Testis (tissue), 2 donors: ENCODE results near the gene NOX4.

Experiments used
- CTCF ChIP-seq, 3 experiments: fragments of 450-650 bp in 2 of 3; fragments of 200-600 bp in 1 of 3; sonication (generic) in 1 of 3; IDR thresholded peaks; one replicate each; pipeline ENCODE4 v1.5.1; 2016 to 2019; ENCODE audit warnings: antibody characterized with exemption in 3 of 3, mild to moderate bottlenecking in 2 of 3, moderate library complexity in 1 of 3
- POLR2A ChIP-seq: fragments of 450-650 bp; IDR thresholded peaks from one replicate; pipeline ENCODE4 v1.6.1; 2017; ENCODE audit warnings: antibody characterized with exemption, mild to moderate bottlenecking, moderate library complexity

- no peak for TF ChIP-seq CTCF (IDR thresholded peaks at IDR 0.05)
- no peak for TF ChIP-seq POLR2A
These were observed 2.3 kb upstream of the NOX4 start for GRCh38 chr11:89493431-89493830.
